HepG2 (cell line): ENCODE data around the gene RRP12.

ENCODE experiments used
- ATF7 ChIP-seq, 2 experiments: fragments of 450-650 bp in 1 of 2; sonication (generic) in 1 of 2; formaldehyde crosslinking in 1 of 2; IDR thresholded peaks; 2 replicates each; pipeline versions ENCODE4 v1.4.0 to v1.6.1; 2016 to 2020; ENCODE audit warnings: antibody characterized with exemption in 1 of 2, mild to moderate bottlenecking in 1 of 2, missing genetic modification reagents in 1 of 2
- BRCA1 ChIP-seq: sonication (generic); formaldehyde crosslinking; IDR thresholded peaks from 2 replicates; pipeline ENCODE4 v1.4.0; 2020; ENCODE audit warnings: missing genetic modification reagents
- CBX2 ChIP-seq, 2 experiments: fragments of 200-600 bp in 1 of 2; sonication (generic); formaldehyde crosslinking in 1 of 2; IDR thresholded peaks; 2 replicates each; pipeline versions ENCODE4 v1.7.0 to v1.8.1; 2018 to 2022; ENCODE audit warnings: low read depth in 2 of 2, low read length in 1 of 2, mild to moderate bottlenecking in 1 of 2, missing genetic modification reagents in 1 of 2
- CTCF ChIP-seq: sonication (generic); formaldehyde crosslinking; IDR thresholded peaks from 2 replicates; pipeline ENCODE4 v1.5.0; 2020; ENCODE audit warnings: mild to moderate bottlenecking, missing genetic modification reagents, moderate library complexity
- FOXK2 ChIP-seq: fragments of 450-650 bp; IDR thresholded peaks from 2 replicates; pipeline ENCODE4 v1.6.1; 2016
- HCFC1 ChIP-seq: fragments of 150-350 bp; IDR thresholded peaks from 2 replicates; pipeline ENCODE4 v1.6.1; 2014; ENCODE audit warnings: low read depth, low read length
- MTF1 ChIP-seq: sonication (generic); formaldehyde crosslinking; IDR thresholded peaks from 2 replicates; pipeline ENCODE4 v1.5.0; 2020; ENCODE audit warnings: missing genetic modification reagents
- NFRKB ChIP-seq: fragments of 450-650 bp; IDR thresholded peaks from 2 replicates; pipeline ENCODE4 v1.6.1; 2017
- NR2F1 ChIP-seq, 2 experiments: fragments of 450-650 bp in 1 of 2; formaldehyde crosslinking in 1 of 2; IDR thresholded peaks; 2 replicates each; pipeline versions ENCODE4 v1.5.0 to v1.6.1; 2016 to 2020; ENCODE audit warnings: mild to moderate bottlenecking in 1 of 2, missing compliant biosample characterization in 1 of 2, missing genetic modification reagents in 1 of 2, moderate library complexity in 1 of 2
- POLR2A ChIP-seq, 2 experiments: IDR thresholded peaks; 2 replicates each; pipeline ENCODE4 v1.6.1; 2011; ENCODE audit warnings: low read depth in 2 of 2, low read length in 2 of 2, mild to moderate bottlenecking in 1 of 2, moderate library complexity in 1 of 2; ENCODE audit not compliant: insufficient read depth in 1 of 2
- TAF1 ChIP-seq: sonication (generic); formaldehyde crosslinking; IDR thresholded peaks from 2 replicates; pipeline ENCODE4 v1.4.0; 2020; ENCODE audit warnings: missing genetic modification reagents

- TF ChIP-seq CBX2 (IDR thresholded peaks at IDR 0.05; ENCODE audit: low read depth, low read length) (no peak), CBX2 (CRISPR knock-in tag; IDR thresholded peaks at IDR 0.05; ENCODE audit: low read depth) (no peak), NFRKB (no peak), CTCF (CRISPR knock-in tag) (no peak), TAF1 (CRISPR knock-in tag) (no peak), MTF1 (no peak), POLR2A (IDR thresholded peaks at IDR 0.05; ENCODE audit: insufficient read depth in 1 of 2, low read depth in 2 of 2, low read length in 2 of 2) (no peak), BRCA1 (no peak), HCFC1 (no peak), FOXK2 (no peak), NR2F1 (CRISPR knock-in tag; IDR thresholded peaks at IDR 0.05) (no peak), ATF7 (IDR thresholded peaks at IDR 0.05) (no peak), ATF7 (CRISPR knock-in tag; IDR thresholded peaks at IDR 0.05) (no peak)
These were observed 80.6 kb downstream of the RRP12 start for GRCh38 chr10:97320480-97321031.
